GM08714 (cell line): ENCODE results near the gene HINT3.
"Not testable (repeated sequence)": the region's sequence is repeated elsewhere in the genome, so short reads cannot be mapped to it uniquely, and the experiment has no call there.

Experiments used
- H3K4me3 ChIP-seq: fragments of 200-500 bp; sonication (Bioruptor generic); 2 replicates; pipeline ENCODE4 v1.5.1; 2014; ENCODE audit warnings: mild to moderate bottlenecking, low read length, inconsistent platforms
- ZNF274 ChIP-seq: IDR thresholded peaks from 2 replicates; pipeline ENCODE4 v1.6.1; 2012; ENCODE audit warnings: mild to moderate bottlenecking, low read depth, low read length

The HINT3 gene

GRCh38 chr6:125991653-125992052, 35.1 kb downstream of the HINT3 start:
- no peak overlapping the region for H3K4me3 ChIP-seq
- no peak for TF ChIP-seq ZNF274

- no peak for TF ChIP-seq ZNF274
- no peak overlapping the region for H3K4me3 ChIP-seq
These were observed 38.3 kb downstream of the HINT3 start for GRCh38 chr6:125994670-125995488.

GRCh38 chr6:125995972-125996580, 39.5 kb downstream of the HINT3 start:
- TF ChIP-seq ZNF274 = no peak
- no peak overlapping the region; the same call in 1 of the 2 replicates for H3K4me3 ChIP-seq

GRCh38 chr6:126002755-126003679, 46.4 kb downstream of the HINT3 start:
- TF ChIP-seq ZNF274 = no peak
- no peak overlapping the region for H3K4me3 ChIP-seq

- no peak overlapping the region for H3K4me3 ChIP-seq
- no peak for TF ChIP-seq ZNF274
These were observed 51.2 kb downstream of the HINT3 start for GRCh38 chr6:126007800-126008199.

- no peak for TF ChIP-seq ZNF274
These were observed 53.5 kb downstream of the HINT3 start for GRCh38 chr6:126010040-126010439.

GRCh38 chr6:126015863-126016262, 59.3 kb downstream of the HINT3 start:
- no peak overlapping the region for H3K4me3 ChIP-seq
- no peak for TF ChIP-seq ZNF274

More at GRCh38 chr6:126010040-126010439, 53.5 kb downstream of the HINT3 start:
- no peak overlapping the region for H3K4me3 ChIP-seq

- H3K4me3 ChIP-seq = no peak overlapping the region
These were observed 60.0 kb downstream of the HINT3 start for GRCh38 chr6:126016591-126016990.

GRCh38 chr6:126017668-126018067, 61.1 kb downstream of the HINT3 start:
- TF ChIP-seq ZNF274 = no peak
- no peak overlapping the region for H3K4me3 ChIP-seq

More at GRCh38 chr6:126016591-126016990, 60.0 kb downstream of the HINT3 start:
- TF ChIP-seq ZNF274 = no peak

GRCh38 chr6:126020305-126021050, 63.9 kb downstream of the HINT3 start:
- H3K4me3 ChIP-seq = no peak overlapping the region
- no peak for TF ChIP-seq ZNF274

GRCh38 chr6:126023474-126023873, 66.9 kb downstream of the HINT3 start:
- not testable (repeated sequence) for H3K4me3 ChIP-seq

- H3K4me3 ChIP-seq = no peak overlapping the region
- no peak for TF ChIP-seq ZNF274
These were observed 69.4 kb downstream of the HINT3 start for GRCh38 chr6:126026001-126026400.

- no peak for TF ChIP-seq ZNF274
- no peak overlapping the region for H3K4me3 ChIP-seq
These were observed 71.0 kb downstream of the HINT3 start for GRCh38 chr6:126027601-126028000.
